HTR-8/SVneo (cell line): ENCODE data around the gene ZNF507.

Experiments
- DNase-seq: peaks from one replicate; pipeline ENCODE4 v3.0.0; 2011; ENCODE audit warnings: low spot score, mixed read lengths; ENCODE audit not compliant: insufficient read length
- FAIRE-seq: peaks from 2 replicates; lab custom pipeline; 2011; peaks lifted over from hg19 to GRCh38; lab: Jason Lieb, UNC

ZNF507 gene

DNA sequence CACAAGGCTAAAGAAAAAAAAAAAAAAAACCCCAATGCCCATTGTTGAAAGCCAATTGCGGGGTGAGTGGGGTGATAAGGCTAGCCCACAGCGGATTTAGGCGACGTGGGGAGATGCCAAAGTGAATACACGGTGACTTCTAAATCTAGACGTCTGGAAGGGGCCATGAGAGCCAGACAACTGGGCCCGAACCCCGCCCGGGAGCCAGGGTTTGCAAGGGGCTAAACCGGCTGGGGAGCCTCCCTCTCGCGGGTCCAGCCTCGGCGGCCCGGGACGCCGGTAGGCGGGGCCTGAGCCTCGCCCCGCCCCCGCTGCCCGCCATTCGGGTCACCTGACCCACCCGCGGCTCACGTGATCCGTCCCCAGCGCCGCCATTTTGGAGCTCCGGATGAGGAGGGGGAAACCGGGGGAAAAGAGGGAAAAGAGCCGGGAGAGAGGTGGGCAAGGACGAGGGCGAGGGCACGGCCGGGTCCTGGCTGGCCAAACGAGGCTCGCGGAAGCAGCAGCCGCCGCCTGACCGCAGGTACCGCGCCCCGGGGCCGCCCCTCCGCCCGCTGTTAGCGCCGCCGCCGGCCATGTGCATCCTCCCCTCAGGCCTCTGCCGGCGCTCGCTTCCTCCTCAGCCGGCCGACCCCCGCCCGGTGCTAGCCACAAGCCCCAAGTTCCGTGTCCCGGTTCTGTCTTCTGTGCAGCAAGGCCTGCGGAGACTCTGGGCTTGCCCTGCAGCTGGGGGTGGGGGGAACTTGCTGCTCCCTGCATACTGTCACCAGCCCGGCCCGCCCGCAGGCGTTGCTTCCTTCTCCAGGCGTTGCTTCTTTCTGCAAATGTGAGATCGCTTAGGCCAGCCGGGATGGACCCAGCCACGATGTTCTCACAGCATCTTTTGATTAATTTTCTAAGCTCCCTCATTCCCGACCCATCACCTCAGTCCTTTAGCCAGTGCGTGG, at the start of gene ZNF507:
Gene ZNF507, plus strand, starts transcription at position 350 of the 947 bp plus-strand sequence. CDS start 7,221 bp downstream, outside the sequence.
- DNase-seq = peak; percentile 86
- FAIRE-seq = peak; percentile 13

DNA sequence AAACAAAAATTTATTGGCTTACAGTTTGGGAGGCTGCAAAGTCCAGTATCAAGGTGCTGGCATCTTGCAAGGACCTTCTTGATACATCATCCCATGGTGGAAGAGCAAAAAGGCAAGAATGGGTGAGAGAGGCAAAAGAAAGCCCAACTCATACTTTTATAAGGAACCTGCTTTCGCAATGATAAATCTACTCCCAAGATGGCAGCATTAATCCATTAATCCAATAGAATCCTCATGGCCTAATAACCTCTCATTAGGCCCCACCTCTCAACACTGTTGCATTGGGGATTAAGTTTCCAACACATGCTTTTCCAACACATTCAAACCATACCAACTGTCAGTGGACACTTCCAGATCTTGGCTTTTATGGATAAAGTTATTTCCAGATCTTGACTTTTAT, 48.7 kb upstream of the ZNF507 start:
- DNase-seq (no peak), FAIRE-seq (no peak)

DNA sequence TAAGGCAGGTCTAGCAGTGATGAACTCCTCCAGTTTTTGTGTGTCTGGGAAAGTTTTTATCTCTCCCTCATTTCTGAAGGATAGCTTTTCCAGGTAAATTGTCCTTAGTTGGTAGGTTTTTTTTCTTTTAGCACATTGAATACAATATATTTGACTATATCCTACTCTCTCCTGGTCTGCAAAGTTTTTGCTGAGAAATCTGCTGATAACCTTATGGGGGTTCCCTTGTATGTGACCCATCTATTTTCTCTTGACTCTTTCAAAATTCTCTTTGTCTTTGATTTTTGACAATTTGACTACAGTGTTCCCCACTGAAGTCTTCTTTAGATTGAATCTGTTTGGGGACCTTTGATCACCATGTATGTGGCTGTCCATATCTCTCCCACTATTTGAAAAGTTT, 42.6 kb upstream of the ZNF507 start:
- FAIRE-seq = no peak
- DNase-seq = no peak

DNA sequence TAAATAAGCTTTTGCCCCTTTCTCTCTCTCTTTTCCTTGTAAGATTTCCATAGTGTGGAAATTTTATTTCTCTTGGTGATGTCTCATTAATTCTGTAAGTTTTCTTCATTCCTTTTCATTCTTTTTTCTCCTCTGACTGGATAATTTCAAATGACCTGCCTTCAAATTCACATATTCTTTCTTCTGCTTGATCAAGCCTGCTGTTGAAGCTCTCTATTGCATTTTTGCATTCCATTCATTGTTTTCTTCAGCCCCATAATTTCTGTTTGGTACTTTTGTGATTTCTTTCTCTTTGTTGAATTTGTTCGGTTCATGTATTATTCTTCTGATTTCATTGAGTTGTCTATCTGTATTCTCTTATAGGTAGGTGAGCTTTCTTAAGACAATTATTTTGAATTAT, 42.2 kb upstream of the ZNF507 start:
- no peak for FAIRE-seq
- no peak for DNase-seq

DNA sequence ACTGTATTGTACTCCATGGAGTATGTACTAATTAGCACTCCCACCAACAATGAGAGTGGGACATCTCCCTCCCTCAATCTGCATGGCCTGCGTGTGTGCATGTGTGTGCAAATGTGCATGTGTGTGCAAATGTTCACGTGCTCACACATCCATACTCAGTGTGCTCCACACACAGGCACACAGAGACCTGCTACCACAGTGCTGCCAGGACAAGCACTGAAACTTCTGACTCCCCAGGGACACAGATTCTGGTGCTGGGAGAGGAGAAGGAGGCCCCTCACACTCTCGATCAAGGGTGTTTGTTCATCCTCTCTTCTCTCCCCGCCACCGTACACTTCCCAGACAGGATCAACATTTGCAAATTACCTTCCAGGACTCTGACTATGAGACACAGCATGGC, 37.8 kb upstream of the ZNF507 start:
- DNase-seq = no peak
- FAIRE-seq = peak; percentile 28

DNA sequence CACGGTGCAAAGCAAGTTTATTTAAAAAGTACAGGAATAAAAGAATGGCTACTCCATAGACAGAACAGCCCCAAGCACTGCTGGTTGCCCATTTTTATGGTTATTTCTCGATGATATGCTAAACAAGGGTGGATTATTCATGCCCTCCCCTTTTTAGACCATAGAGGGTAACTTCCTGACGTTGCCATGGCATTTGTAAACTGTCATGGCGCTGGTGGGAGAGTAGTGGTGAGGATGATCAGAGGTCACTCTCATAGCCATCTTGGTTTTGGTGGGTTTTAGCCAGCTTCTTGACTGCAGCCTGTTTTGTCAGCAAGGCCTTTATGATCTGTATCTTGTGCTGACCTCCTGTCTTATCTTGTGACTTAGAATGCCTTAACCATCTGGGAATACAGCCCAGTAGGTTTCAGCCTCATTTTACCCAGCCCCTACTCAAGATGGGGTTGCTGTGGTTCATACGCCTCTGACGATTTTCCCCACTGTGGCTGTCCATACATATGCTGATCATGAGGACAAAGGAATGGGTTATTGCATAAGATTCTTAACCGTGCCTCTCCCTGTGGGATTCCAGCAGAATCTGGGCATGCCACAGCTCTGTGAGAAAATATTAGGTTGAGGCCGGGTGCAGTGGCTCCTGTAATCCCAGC, 36.9 kb upstream of the ZNF507 start:
- DNase-seq (no peak), FAIRE-seq (no peak)

DNA sequence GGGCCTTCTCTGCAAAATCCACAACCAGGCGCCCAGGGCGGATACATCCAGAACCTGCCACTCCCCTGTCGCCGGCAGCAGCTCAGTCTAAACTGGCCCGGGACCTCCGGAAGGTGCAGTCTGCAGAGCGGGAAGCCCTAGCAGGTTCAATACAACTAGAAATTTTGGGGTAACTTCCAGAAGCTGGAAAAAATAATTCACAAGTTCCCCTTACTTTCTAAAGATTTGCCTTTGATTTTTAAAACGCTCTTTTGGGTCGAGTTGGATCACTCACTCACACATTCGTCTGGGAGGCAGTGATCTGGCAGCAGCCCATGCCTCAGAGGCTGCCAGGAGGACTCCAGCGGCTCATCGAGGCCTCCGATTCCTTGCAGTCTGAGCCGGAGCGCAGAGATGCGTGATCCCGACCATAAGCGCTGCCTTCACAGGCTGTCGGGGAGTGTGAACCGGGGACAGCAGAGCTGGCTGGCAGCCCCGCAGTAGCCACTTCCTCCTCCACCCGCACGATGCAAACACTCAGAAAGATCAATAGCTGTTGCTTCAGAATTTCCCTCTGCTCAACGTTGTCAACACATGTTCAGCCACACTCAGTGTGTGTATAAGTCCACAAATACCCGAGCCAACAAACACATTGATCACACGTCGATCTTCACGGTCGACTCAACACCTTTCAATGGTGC, 35.6 kb upstream of the ZNF507 start:
- DNase-seq (no peak), FAIRE-seq (no peak)

DNA sequence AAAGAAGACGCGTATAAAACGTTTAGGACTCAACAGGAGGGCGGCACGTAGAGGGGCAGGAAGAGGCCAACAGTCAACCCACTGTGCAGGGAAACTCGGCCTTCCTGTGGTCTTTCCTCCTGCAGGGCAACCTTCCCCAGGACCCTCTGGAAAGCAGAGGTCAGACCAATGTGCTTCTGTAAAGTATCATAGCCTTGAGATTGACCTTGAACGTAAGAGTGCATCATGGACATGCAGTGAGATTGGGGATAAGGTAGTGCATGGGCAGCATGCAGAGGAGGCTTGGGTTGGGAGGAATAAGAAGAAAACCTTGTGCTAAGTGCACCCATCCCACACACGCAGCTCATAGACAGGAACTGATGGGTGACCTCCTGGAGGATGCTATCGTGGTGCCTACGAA, 34.0 kb upstream of the ZNF507 start:
- FAIRE-seq = no peak
- no peak for DNase-seq

DNA sequence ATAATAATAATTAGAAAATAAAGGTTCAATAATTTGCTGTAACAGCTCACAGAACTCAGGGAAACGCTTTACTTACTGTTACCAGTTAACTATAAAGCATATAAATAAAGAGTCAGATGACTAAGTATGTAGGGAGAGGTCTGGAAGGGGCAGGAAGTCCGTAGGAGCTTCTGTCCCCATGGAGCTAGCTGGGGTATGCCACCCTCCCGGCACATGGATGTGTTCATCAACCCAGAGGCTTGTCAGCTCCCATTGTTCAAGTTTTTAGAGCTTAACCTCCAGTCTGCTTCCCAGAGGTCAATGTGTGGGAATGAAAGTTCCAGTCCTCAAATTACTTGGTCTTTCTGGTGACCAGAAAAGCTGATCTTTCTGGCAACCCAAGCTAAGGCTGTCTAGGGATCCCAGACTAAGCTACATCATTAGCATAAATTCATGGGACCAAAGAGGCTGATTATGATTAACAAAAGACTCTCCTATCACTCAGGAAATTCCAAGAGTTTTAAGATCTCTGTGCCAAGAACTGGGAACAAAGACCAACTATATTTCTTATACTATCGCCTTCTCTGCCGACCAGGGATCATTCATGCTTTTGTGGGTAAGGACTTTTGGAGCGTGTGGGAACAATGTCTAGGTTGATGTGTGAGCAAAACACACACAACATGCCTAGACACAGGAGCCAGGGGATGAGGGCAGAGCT, 31.7 kb upstream of the ZNF507 start:
- FAIRE-seq (no peak), DNase-seq (no peak)

DNA sequence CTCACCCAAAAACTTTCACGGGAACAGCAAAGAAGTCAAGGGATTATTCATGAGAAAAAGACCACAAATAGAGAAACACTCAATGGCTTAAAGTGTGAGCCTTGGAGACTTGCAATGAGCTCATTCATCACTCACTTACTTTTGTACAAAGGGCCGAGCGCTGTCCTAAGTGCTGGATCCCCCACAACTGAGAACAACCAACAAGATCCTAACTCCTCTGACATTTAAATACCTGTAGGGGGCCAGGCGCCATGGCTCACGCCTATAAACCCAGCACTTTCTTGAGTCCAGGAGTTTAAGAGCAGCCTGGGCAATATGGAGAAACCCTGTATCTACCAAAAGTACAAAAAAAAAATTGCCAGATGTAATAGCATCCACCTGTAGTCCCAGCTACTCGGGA, 29.4 kb upstream of the ZNF507 start:
- no peak for DNase-seq
- FAIRE-seq = no peak

DNA sequence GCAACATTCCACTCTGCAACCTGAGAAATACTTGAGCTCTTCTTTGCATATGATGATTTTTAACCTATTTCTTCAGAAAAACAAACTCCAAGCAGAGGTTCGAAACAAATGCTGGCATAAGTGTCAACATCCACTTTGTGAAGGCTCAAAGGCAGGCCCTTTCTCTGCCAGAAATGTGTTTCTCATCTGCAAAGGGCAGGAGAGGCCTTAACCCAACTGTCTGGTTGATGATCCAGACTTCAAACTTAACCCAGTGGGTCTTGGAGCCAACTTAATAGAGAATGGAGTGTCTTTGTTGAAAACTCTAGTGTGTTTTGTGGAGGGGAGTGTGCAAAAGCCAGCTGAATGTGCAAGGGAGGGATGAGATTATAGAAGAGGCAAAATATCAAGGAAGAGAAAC, 28.3 kb upstream of the ZNF507 start:
- FAIRE-seq = no peak
- DNase-seq = no peak

DNA sequence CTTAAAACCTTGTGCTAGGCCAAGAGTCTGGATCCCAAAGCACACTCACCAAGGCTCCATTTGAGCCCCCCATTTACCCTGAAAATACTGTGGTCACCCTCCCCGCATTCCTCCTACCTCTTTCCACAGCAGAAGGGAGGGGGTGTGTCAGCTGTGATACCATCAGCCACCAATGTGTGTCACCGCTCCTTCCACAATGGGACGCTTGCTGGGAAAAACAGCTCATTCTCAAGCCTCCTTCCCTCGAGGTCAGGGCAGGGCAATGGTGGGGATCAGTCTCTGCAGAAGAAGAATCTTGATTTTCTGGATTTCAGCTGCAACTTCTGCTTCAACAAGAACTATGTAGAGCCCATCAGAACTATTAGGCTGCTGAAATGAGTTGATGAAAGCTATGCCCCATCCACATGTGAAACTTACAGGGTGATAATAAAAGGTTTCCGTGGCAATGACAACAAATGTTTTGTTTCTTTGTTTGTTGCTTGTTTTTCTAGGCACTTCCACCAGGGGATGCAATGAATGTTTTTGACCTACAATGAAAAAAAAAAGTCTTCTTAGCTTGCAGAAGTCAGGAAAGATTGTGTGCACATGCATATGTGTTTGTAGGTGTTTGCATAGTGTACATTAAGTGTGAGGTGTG, 26.4 kb upstream of the ZNF507 start:
- DNase-seq (no peak), FAIRE-seq (peak; percentile 52)

DNA sequence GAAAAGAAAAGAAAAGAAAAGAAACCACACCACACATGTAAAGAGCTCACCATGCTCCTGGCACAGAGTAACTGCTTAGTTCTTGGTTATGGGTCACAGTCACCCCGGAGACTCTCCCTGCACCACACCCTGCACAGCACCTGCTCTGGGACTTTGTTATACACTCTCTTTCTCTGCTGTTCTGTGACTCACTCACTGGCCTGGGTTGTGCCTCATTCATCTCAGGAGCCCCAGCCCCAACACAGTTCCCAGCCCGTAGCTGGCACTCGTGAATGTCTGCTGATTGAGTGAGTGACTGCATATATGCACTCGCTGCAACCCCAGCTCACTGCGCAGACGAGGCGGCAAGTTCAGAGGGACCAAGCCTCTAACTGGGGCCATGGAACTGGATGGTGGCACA, 22.9 kb upstream of the ZNF507 start:
- DNase-seq (no peak), FAIRE-seq (no peak)

DNA sequence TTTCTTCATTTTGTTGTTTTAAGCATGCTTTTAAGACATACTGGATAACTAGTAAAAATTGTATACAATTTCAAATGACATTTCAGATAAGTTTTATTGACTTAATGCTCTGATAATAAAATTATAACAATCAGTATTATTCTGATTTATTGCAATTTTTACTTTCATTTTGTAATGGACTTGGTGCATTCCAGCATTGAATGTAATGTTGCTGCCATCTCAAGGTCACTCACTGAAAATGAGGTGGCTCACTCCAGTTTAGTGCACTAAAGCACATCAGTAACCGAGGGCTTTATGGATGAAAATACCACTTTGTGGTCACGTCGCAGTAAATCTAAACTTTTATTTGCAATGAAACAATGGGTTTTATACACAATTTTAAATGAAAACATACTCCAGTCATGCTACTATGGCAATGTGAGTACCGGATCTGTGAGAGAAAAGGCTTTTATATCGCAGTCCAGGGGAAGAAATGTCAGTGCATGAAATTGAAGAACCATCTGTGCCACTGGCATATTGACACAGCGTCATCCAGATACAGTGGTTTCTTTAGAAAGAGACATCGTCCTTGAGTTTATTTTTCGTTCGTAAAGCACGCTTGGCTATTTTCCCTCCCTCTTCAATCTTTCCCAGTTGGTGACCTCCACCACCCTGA, 20.7 kb upstream of the ZNF507 start:
- DNase-seq (no peak), FAIRE-seq (no peak)

DNA sequence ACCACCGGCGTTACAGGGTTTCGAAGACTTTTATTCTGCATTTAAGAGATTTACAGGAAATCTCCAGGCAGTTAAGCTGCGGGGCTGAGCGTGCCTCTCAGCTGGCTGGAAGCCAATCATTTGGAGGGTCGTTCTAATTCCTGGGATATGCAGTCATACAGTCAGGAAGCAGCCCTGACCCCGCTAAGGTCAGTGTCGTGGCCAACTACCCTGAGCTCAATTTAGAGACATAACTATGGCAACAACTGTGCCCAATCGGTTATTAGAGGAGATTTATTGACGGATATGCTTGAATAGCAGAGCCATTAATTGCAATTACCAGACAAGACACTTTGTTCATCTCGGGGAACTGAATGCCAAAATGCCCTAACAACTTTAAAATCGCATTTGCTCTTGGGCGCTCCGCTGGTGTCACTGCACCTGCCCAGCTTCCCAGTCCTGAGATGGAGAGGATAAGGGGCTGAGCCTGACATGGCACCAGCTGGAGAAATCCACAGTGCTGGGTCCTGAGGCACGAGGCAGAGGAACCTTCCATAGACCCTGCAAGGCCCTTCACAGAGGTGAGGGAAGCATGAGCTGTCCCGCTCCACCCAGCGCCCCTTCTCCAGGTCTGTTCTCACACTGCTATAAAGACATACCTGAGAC, 15.1 kb upstream of the ZNF507 start:
- DNase-seq (no peak), FAIRE-seq (no peak)

DNA sequence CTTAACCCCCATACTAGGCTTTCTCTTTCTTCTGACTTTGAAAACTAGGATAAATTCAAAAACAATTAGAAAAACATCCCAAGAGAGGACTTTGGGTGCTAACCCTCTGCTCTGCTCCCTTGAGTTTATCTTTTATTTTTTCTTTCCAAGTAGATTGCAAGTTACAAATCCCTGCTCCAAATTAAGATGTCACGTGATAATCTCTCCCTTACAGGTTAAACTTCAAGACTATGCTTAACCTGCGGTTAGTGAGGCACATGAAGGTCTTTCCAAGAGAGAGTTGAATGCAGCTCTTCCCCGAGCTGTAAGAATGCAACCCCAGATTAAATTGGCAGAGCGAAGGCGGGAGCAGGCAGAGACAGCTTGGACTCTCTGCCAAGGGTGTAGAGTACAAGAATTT, 12.2 kb upstream of the ZNF507 start:
- DNase-seq = no peak
- no peak for FAIRE-seq

DNA sequence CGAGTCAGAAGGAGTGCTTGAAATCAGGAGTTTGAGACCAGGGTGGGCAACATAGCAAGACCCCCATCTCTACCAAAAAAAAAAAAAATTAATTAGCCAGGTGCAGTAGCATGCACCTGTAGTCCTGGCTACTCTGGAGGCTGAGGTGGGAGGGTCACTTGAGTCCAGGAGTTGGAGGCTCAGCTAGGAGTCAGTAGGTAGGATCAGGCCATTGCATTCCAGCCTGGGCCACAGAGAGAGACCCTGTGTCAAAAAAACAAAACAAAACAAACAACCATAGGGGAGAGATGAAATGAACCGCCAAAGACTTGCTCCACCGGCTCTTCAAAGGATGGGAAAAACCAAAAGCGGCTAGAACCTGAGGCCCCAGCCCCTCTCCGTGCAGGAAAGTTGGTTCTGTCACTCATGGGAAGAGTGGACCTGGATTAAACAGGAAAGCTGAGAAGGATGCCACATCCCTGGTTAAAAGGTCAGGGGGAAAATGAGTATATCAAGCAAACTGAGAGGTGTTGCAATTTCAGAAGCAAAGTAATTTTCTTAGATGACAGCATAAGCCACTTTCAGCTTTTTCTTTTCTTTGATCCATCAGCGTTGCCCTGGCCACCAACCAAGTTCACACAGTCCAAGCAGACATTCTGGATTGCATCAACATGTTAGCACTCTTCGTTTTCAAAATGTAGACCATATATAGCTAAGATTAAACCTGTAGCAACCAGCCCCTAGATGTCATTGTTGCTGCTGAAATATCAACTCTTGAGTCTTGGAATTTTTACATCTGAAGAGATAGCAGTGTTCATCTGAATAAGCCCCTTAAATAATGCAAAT, 8.9 kb upstream of the ZNF507 start:
- FAIRE-seq = no peak
- no peak for DNase-seq
